ENCODE measurements around the gene GPX4. TPM values are rescaled to one million over a fixed set of nuclear protein-coding genes. Genes with fewer than 3 reads are reported as not detected.
A peak's percentile ranks its signal among the peaks of the same experiment; 100 is the strongest.

The GPX4 gene
- total RNA-seq, 1 donor from 2014 or later, result 415 TPM

GRCh38 chr19:1068009-1069001, 35.5 kb upstream of the GPX4 start:
- no peak for DNase-seq (ENCODE audit: low read depth in 2 of 2)

- peak; percentile 45 to 69 for DNase-seq (ENCODE audit: low read depth in 2 of 2)
Measured at GRCh38 chr19:1069009-1069779, 34.6 kb upstream of the GPX4 start.

GRCh38 chr19:1070576-1070930, 33.2 kb upstream of the GPX4 start:
- no peak for DNase-seq (ENCODE audit: low read depth in 2 of 2)

- no peak for DNase-seq (ENCODE audit: low read depth in 2 of 2)
Measured at GRCh38 chr19:1070931-1071791, 32.6 kb upstream of the GPX4 start.

GRCh38 chr19:1072371-1073015, 31.3 kb upstream of the GPX4 start:
- no peak for DNase-seq (ENCODE audit: low read depth in 2 of 2)

GRCh38 chr19:1073063-1073955, 30.5 kb upstream of the GPX4 start:
- no peak for DNase-seq (ENCODE audit: low read depth in 2 of 2)

- DNase-seq (ENCODE audit: low read depth in 2 of 2), result no peak
Measured at GRCh38 chr19:1073956-1074517, 29.8 kb upstream of the GPX4 start.

- DNase-seq (ENCODE audit: low read depth in 2 of 2), result peak; percentile 57 to 76
Measured at GRCh38 chr19:1074544-1075283, 29.1 kb upstream of the GPX4 start.

- no peak for DNase-seq (ENCODE audit: low read depth in 2 of 2)
Measured at GRCh38 chr19:1076046-1076386, 27.8 kb upstream of the GPX4 start.

GRCh38 chr19:1076951-1077350, 26.8 kb upstream of the GPX4 start:
- DNase-seq (ENCODE audit: low read depth in 2 of 2), result peak; percentile 42 to 46

GRCh38 chr19:1079566-1080111, 24.2 kb upstream of the GPX4 start:
- no peak for DNase-seq (ENCODE audit: low read depth in 2 of 2)

- no peak for DNase-seq (ENCODE audit: low read depth in 2 of 2)
Measured at GRCh38 chr19:1080360-1081161, 23.2 kb upstream of the GPX4 start.

GRCh38 chr19:1081301-1082164, 22.3 kb upstream of the GPX4 start:
- DNase-seq (ENCODE audit: low read depth in 2 of 2), result no peak

- peak in 1 of 2 donors; percentile 81 for DNase-seq (ENCODE audit: low read depth in 2 of 2)
Measured at GRCh38 chr19:1082165-1082927, 21.4 kb upstream of the GPX4 start.

GRCh38 chr19:1082928-1083816, 20.6 kb upstream of the GPX4 start:
- DNase-seq (ENCODE audit: low read depth in 2 of 2), result no peak
